H9 (cell line): ENCODE measurements around the gene ZDHHC1. TPM values are rescaled to one million over a fixed set of nuclear protein-coding genes. Genes with fewer than 3 reads are reported as not detected.

Source experiments
- DNase-seq: peaks from one replicate; pipeline ENCODE4 v3.0.0-alpha.2; 2017
- H2AFZ ChIP-seq: one replicate; pipeline ENCODE4 v1.6.1; 2013; ENCODE audit warnings: mild to moderate bottlenecking, low read length, control low read depth, moderate library complexity
- H2AK5ac ChIP-seq: 2 replicates; pipeline ENCODE4 v1.6.1; 2013; ENCODE audit warnings: low read length, control low read depth, mixed read lengths; ENCODE audit not compliant: insufficient read length
- H2BK120ac ChIP-seq: one replicate; pipeline ENCODE4 v1.6.1; 2013; ENCODE audit warnings: low read depth, mild to moderate bottlenecking, low read length, control low read depth, inconsistent platforms; ENCODE audit not compliant: poor library complexity, severe bottlenecking
- H2BK12ac ChIP-seq: 2 replicates; pipeline ENCODE4 v1.6.1; 2013; ENCODE audit warnings: low read length, control low read depth, mixed read lengths, low read depth; ENCODE audit not compliant: insufficient read length
- H2BK15ac ChIP-seq: 2 replicates; pipeline ENCODE4 v1.6.1; 2013; ENCODE audit warnings: low read depth, low read length, control low read depth
- H2BK20ac ChIP-seq: one replicate; pipeline ENCODE4 v1.6.1; 2013; ENCODE audit warnings: low read depth, mild to moderate bottlenecking, low read length, control low read depth, inconsistent platforms; ENCODE audit not compliant: poor library complexity, severe bottlenecking
- H2BK5ac ChIP-seq: 2 replicates; pipeline ENCODE4 v1.6.1; 2013; ENCODE audit warnings: low read length, control low read depth, mixed read lengths; ENCODE audit not compliant: insufficient read length
- H3K14ac ChIP-seq: 2 replicates; pipeline ENCODE4 v1.6.1; 2013; ENCODE audit warnings: low read length, control low read depth; ENCODE audit not compliant: insufficient read depth
- H3K18ac ChIP-seq: 2 replicates; pipeline ENCODE4 v1.6.1; 2013; ENCODE audit warnings: low read depth, mild to moderate bottlenecking, mixed read lengths, low read length, control low read depth; ENCODE audit not compliant: insufficient read length
- H3K23ac ChIP-seq: 2 replicates; pipeline ENCODE4 v1.6.1; 2013; ENCODE audit warnings: low read length, control low read depth, mixed read lengths, low read depth; ENCODE audit not compliant: insufficient read length
- H3K23me2 ChIP-seq: 2 replicates; pipeline ENCODE4 v1.6.1; 2013; ENCODE audit warnings: low read depth, mild to moderate bottlenecking, mixed read lengths, low read length, control low read depth; ENCODE audit not compliant: insufficient read length, poor library complexity, severe bottlenecking
- H3K27ac ChIP-seq: 2 replicates; pipeline ENCODE4 v1.5.1; 2013; ENCODE audit warnings: low read length, control low read depth, mixed read lengths, low read depth; ENCODE audit not compliant: insufficient read length
- H3K27me3 ChIP-seq: 2 replicates; pipeline ENCODE4 v1.6.1; 2013; ENCODE audit warnings: low read length, control low read depth, inconsistent platforms; ENCODE audit not compliant: insufficient read depth
- H3K4ac ChIP-seq: 2 replicates; pipeline ENCODE4 v1.6.1; 2013; ENCODE audit warnings: low read depth, mild to moderate bottlenecking, control low read depth, inconsistent platforms, low read length, moderate library complexity
- H3K4me1 ChIP-seq: 2 replicates; pipeline ENCODE4 v1.6.1; 2013; ENCODE audit warnings: low read length, control low read depth, inconsistent platforms; ENCODE audit not compliant: insufficient read depth
- H3K4me2 ChIP-seq: 2 replicates; pipeline ENCODE4 v1.6.1; 2013; ENCODE audit warnings: low read length, control low read depth, mixed read lengths; ENCODE audit not compliant: insufficient read length, insufficient read depth
- H3K56ac ChIP-seq: 2 replicates; pipeline ENCODE4 v1.6.1; 2013; ENCODE audit warnings: low read depth, mild to moderate bottlenecking, mixed read lengths, low read length, control low read depth; ENCODE audit not compliant: insufficient read length
- H3K79me1 ChIP-seq: 2 replicates; pipeline ENCODE4 v1.6.1; 2013; ENCODE audit warnings: low read depth, mild to moderate bottlenecking, moderate library complexity, low read length, control low read depth, inconsistent platforms; ENCODE audit not compliant: insufficient read depth, poor library complexity, severe bottlenecking
- H3K79me2 ChIP-seq: 2 replicates; pipeline ENCODE4 v1.6.1; 2013; ENCODE audit warnings: low read length, control low read depth, inconsistent platforms; ENCODE audit not compliant: insufficient read depth
- H3K9ac ChIP-seq: 2 replicates; pipeline ENCODE4 v1.6.1; 2013; ENCODE audit warnings: low read length, control low read depth, mixed read lengths; ENCODE audit not compliant: insufficient read length; ENCODE audit errors: extremely low read depth
- H3K9me3 ChIP-seq: one replicate; pipeline ENCODE4 v1.6.1; 2013; ENCODE audit warnings: low read depth, low read length, inconsistent platforms; ENCODE audit not compliant: control insufficient read depth
- H3T11ph ChIP-seq: one replicate; pipeline ENCODE4 v1.6.1; 2013; ENCODE audit warnings: mild to moderate bottlenecking, low read length, control low read depth, inconsistent platforms
- H4K20me1 ChIP-seq: one replicate; pipeline ENCODE4 v1.6.1; 2013; ENCODE audit not compliant: control insufficient read depth, insufficient read length, insufficient read depth
- H4K5ac ChIP-seq: 2 replicates; pipeline ENCODE4 v1.6.1; 2013; ENCODE audit warnings: low read depth, mild to moderate bottlenecking, mixed read lengths, low read length, control low read depth; ENCODE audit not compliant: insufficient read length
- H4K8ac ChIP-seq: replicated peaks from 2 replicates; pipeline ENCODE4 v1.6.1; 2013; ENCODE audit warnings: low read length, control low read depth, mixed read lengths, low read depth; ENCODE audit not compliant: insufficient read length
- H4K91ac ChIP-seq: 2 replicates; pipeline ENCODE4 v1.6.1; 2013; ENCODE audit warnings: low read depth, mild to moderate bottlenecking, moderate library complexity, mixed read lengths, low read length, control low read depth; ENCODE audit not compliant: insufficient read length
- H3K27ac Mint-ChIP-seq, 3 experiments: 2 replicates in 2 of 3; 3 replicates in 1 of 3; pipeline ENCODE4 v1.8.0; 2020 to 2021; ENCODE audit warnings: mixed read lengths in 3 of 3, mild to moderate bottlenecking in 1 of 3, moderate library complexity in 1 of 3
- H3K27me3 Mint-ChIP-seq: 2 replicates; pipeline ENCODE4 v1.8.0; 2021; ENCODE audit warnings: low read depth, mild to moderate bottlenecking, moderate library complexity, mixed read lengths
- H3K36me3 Mint-ChIP-seq, 3 experiments: 2 replicates in 2 of 3; 3 replicates in 1 of 3; pipeline ENCODE4 v1.8.0; 2020 to 2021; ENCODE audit warnings: low read depth in 3 of 3, mixed read lengths in 3 of 3; ENCODE audit not compliant: insufficient read depth in 1 of 3
- H3K4me1 Mint-ChIP-seq, 2 experiments: 2 replicates each; pipeline ENCODE4 v1.8.0; 2020; ENCODE audit warnings: mixed read lengths in 2 of 2
- H3K4me3 Mint-ChIP-seq, 2 experiments: 2 replicates in 1 of 2; 3 replicates in 1 of 2; pipeline ENCODE4 v1.8.0; 2020 to 2021; ENCODE audit warnings: mild to moderate bottlenecking in 2 of 2, mixed read lengths in 2 of 2, moderate library complexity in 1 of 2
- H3K9me3 Mint-ChIP-seq, 2 experiments: 2 replicates in 1 of 2; 3 replicates in 1 of 2; pipeline ENCODE4 v1.8.0; 2020; ENCODE audit warnings: mild to moderate bottlenecking in 2 of 2, mixed read lengths in 2 of 2, moderate library complexity in 1 of 2
- WGBS: extraction: QIAGEN DNeasy Blood & Tissue Kit; methylation state at CpG from one replicate; pipeline ENCODE4 v1.1.7; 2013; ENCODE audit warnings: missing lambda C conversion rate, low lambda C conversion rate, mixed read lengths; ENCODE audit not compliant: insufficient read length; ENCODE audit errors: extremely low coverage; 5-methylcytosine and 5-hydroxymethylcytosine counted together
- total RNA-seq: library from RNA; stranded (reverse); gene quantifications from 2 replicates; pipeline ENCODE4 v1.2.1, GENCODE V29; 2021
- TF ChIP-seq, protein P1 (sequence below): fragments of 200-600 bp; sonication (generic); conservative IDR thresholded peaks from 3 replicates; pipeline ENCODE4 v1.8.0; 2021; ENCODE audit warnings: antibody characterized with exemption, mild to moderate bottlenecking

The ZDHHC1 gene
- total RNA-seq, 1 experiment from 2014 or later, result 3.7 TPM

DNA sequence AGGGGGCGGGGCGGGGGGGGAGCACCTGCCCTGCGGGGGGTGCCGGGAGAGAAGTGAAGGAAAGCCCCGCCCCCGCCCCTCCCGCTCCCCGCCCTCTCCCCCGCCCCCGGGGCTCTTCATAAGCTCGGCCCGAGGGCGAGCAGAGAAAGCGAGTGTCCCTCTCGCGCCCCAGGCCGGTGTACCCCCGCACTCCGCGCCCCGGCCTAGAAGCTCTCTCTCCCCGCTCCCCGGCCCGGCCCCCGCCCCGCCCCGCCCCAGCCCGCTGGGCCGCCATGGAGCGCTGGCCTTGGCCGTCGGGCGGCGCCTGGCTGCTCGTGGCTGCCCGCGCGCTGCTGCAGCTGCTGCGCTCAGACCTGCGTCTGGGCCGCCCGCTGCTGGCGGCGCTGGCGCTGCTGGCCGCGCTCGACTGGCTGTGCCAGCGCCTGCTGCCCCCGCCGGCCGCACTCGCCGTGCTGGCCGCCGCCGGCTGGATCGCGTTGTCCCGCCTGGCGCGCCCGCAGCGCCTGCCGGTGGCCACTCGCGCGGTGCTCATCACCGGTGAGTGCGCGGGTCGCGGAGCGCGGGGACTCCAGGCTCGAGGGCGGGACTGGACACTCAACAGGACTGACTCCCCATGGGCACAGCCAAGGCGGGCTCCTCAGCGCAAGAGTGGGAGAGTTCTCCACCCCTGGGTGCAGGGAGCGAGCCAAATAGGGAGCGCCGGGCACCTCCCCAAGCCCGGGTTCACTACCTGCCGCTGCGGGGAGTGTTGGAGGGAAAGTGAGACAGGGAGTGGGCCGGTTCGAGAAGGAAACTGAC lies 14.9 kb upstream of the ZDHHC1 start, which contains the start of gene HSD11B2:
Gene HSD11B2 (plus strand): TSS at position 145 of the 798 bp plus-strand sequence. CDS start 128 bp downstream, at position 273.
- H4K91ac ChIP-seq, result no peak within 1 kb of the TSS
- no peak within 1 kb of the TSS for H4K8ac ChIP-seq
- no peaks in the 10 kb centered on the region; the same call in 1 of the 2 replicates for H3K27me3 ChIP-seq
- no peak within 1 kb of the TSS for H2AK5ac ChIP-seq
- H3K9me3 Mint-ChIP-seq, result no peaks in the 10 kb centered on the region
- no peak within 1 kb of the TSS for H2BK12ac ChIP-seq
- no peak within 1 kb of the TSS for H3T11ph ChIP-seq
- H3K27ac Mint-ChIP-seq, result peak within 1 kb of the TSS in 2 of 3 experiments; percentile 8 to 92; a peak in 2 of 7 replicates
- H3K36me3 Mint-ChIP-seq, result peaks cover 0 to 9% (median 3%) of the 10 kb centered on the region in 3 experiments; a peak in 3 of 7 replicates
- no peak within 1 kb of the TSS for H3K27ac ChIP-seq
- peaks cover 17% of the 10 kb centered on the region for H3K23me2 ChIP-seq
- no peak within 1 kb of the TSS for H2BK15ac ChIP-seq
- no peaks in the 10 kb centered on the region for H3K9me3 ChIP-seq
- no peak within 1 kb of the TSS for H4K5ac ChIP-seq
- H3K23ac ChIP-seq, result no peak within 1 kb of the TSS
- H3K27me3 Mint-ChIP-seq, result peaks cover 16% of the 10 kb centered on the region
- peak within 1 kb of the TSS; percentile 68 for H3K14ac ChIP-seq
- H3K56ac ChIP-seq, result no peak within 1 kb of the TSS
- H3K4me1 Mint-ChIP-seq, result peaks cover 57 to 58% of the 10 kb centered on the region in 2 experiments
- TF ChIP-seq, protein P1, sequence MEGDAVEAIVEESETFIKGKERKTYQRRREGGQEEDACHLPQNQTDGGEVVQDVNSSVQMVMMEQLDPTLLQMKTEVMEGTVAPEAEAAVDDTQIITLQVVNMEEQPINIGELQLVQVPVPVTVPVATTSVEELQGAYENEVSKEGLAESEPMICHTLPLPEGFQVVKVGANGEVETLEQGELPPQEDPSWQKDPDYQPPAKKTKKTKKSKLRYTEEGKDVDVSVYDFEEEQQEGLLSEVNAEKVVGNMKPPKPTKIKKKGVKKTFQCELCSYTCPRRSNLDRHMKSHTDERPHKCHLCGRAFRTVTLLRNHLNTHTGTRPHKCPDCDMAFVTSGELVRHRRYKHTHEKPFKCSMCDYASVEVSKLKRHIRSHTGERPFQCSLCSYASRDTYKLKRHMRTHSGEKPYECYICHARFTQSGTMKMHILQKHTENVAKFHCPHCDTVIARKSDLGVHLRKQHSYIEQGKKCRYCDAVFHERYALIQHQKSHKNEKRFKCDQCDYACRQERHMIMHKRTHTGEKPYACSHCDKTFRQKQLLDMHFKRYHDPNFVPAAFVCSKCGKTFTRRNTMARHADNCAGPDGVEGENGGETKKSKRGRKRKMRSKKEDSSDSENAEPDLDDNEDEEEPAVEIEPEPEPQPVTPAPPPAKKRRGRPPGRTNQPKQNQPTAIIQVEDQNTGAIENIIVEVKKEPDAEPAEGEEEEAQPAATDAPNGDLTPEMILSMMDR, result no peak
- H3K18ac ChIP-seq, result peak within 1 kb of the TSS; percentile 85
- no peak within 1 kb of the TSS for H2BK5ac ChIP-seq
- no peaks in the 10 kb centered on the region for H4K20me1 ChIP-seq
- H3K9ac ChIP-seq, result peak within 1 kb of the TSS; percentile 23
- peak; percentile 81 for DNase-seq
- H3K4me1 ChIP-seq, result peaks cover 10% of the 10 kb centered on the region; the same call in 1 of the 2 replicates
- H2AFZ ChIP-seq, result no peak within 1 kb of the TSS
- H2BK20ac ChIP-seq, result no peak within 1 kb of the TSS
- no peak within 1 kb of the TSS for H2BK120ac ChIP-seq
- WGBS, result no CpG with 5 or more reads among the region's 87 CpGs
- H3K79me2 ChIP-seq, result no peaks in the 10 kb centered on the region; the same call in 1 of the 2 replicates
- H3K4ac ChIP-seq, result no peak within 1 kb of the TSS
- no peaks in the 10 kb centered on the region for H3K79me1 ChIP-seq
- peak within 1 kb of the TSS; percentile 67 for H3K4me2 ChIP-seq
- peak within 1 kb of the TSS; percentile 80 to 90 for H3K4me3 Mint-ChIP-seq
